Uterus (tissue), 4 donors: ENCODE data around the gene ALOX5AP. TPM values are rescaled to one million over a fixed set of nuclear protein-coding genes. Genes with fewer than 3 reads are reported as not detected.

Experiments
- DNase-seq, 2 donors: peaks; one replicate each; pipeline ENCODE4 v3.0.0-alpha.2; 2019 to 2020
- H3K27ac ChIP-seq, 2 donors: fragments of 200-600 bp; sonication (generic); 1 replicate in 1 of 2; 2 replicates in 1 of 2; pipeline ENCODE4 v1.5.1; 2016 to 2018
- H3K27me3 ChIP-seq, 2 donors: fragments of 200-600 bp; sonication (generic); one replicate each; pipeline ENCODE4 v1.5.1; 2018 to 2019; ENCODE audit warnings: control low read depth in 1 of 2
- H3K36me3 ChIP-seq, 2 donors: fragments of 200-600 bp; sonication (generic); one replicate each; pipeline ENCODE4 v1.5.1; 2019; ENCODE audit warnings: control low read depth in 1 of 2
- H3K4me1 ChIP-seq, 2 donors: fragments of 200-600 bp; sonication (generic); one replicate each; pipeline ENCODE4 v1.5.1; 2018 to 2019; ENCODE audit warnings: control low read depth in 1 of 2
- H3K4me3 ChIP-seq, 2 donors: fragments of 200-600 bp; sonication (generic); 1 replicate in 1 of 2; 2 replicates in 1 of 2; pipeline ENCODE4 v1.5.1; 2018 to 2019; ENCODE audit warnings: mild to moderate bottlenecking in 1 of 2
- H3K9me3 ChIP-seq, 2 donors: fragments of 200-600 bp; sonication (generic); one replicate each; pipeline ENCODE4 v1.5.1; 2019; ENCODE audit warnings: control low read depth in 1 of 2
- CTCF ChIP-seq, 4 experiments: fragments of 200-600 bp in 2 of 4; fragments of 450-650 bp in 2 of 4; sonication (generic) in 2 of 4; IDR thresholded peaks; one replicate each; pipeline ENCODE4 v1.5.1; 2016 to 2019; ENCODE audit warnings: antibody characterized with exemption in 4 of 4, mild to moderate bottlenecking in 2 of 4, moderate library complexity in 1 of 4
- POLR2A ChIP-seq, 2 donors: fragments of 450-650 bp; IDR thresholded peaks; one replicate each; pipeline ENCODE4 v1.6.1; 2016; ENCODE audit warnings: antibody characterized with exemption in 2 of 2, mild to moderate bottlenecking in 1 of 2, moderate library complexity in 1 of 2
- intact Hi-C: fragments of 100-400 bp; cut with DNase I; formaldehyde crosslinking; loops from one replicate; pipeline ENCODE4 v1.15.1; 2023; ENCODE audit warnings: low total_unique reads
- total RNA-seq, 4 donors: library from RNA; depleted of rRNA in 3 of 4; stranded (reverse); fragments of >200 nt in 3 of 4; gene quantifications; one replicate each; pipeline versions ENCODE4 v1.1.0 to v1.2.4, GENCODE V29; 2014 to 2023
- donor health status: DM: yes; HTN: yes; CAD: no.

The ALOX5AP gene
- total RNA-seq, 4 donors from 2014 or later = 4.4 to 40.6 (median 12.7) TPM

GRCh38 chr13:30779016-30779415 lies 43.7 kb downstream of the ALOX5AP start:
- no peaks in the 10 kb centered on the region for H3K27me3 ChIP-seq
- intact Hi-C loops = no loop called here
- no peaks in the 10 kb centered on the region for H3K4me1 ChIP-seq
- TF ChIP-seq CTCF (IDR thresholded peaks at IDR 0.05) = no peak
- no peak for TF ChIP-seq POLR2A (IDR thresholded peaks at IDR 0.05)
- no peak for DNase-seq
- H3K4me3 ChIP-seq = no peak overlapping the region
- H3K27ac ChIP-seq = no peak overlapping the region
- H3K9me3 ChIP-seq = no peaks in the 10 kb centered on the region
- no peaks in the 10 kb centered on the region for H3K36me3 ChIP-seq

GRCh38 chr13:30779608-30780007 lies 44.3 kb downstream of the ALOX5AP start:
- no peak overlapping the region for H3K4me3 ChIP-seq
- TF ChIP-seq POLR2A (IDR thresholded peaks at IDR 0.05) (no peak), CTCF (IDR thresholded peaks at IDR 0.05) (no peak)
- no peaks in the 10 kb centered on the region for H3K4me1 ChIP-seq
- no peaks in the 10 kb centered on the region for H3K9me3 ChIP-seq
- H3K27me3 ChIP-seq = no peaks in the 10 kb centered on the region
- DNase-seq = no peak
- intact Hi-C loops = no loop called here
- H3K27ac ChIP-seq = no peak overlapping the region
- H3K36me3 ChIP-seq = no peaks in the 10 kb centered on the region

GRCh38 chr13:30780338-30780981 lies 45.1 kb downstream of the ALOX5AP start:
- no peak overlapping the region for H3K4me3 ChIP-seq
- H3K4me1 ChIP-seq = no peaks in the 10 kb centered on the region
- H3K27me3 ChIP-seq = no peaks in the 10 kb centered on the region
- intact Hi-C loops = no loop called here
- H3K36me3 ChIP-seq = no peaks in the 10 kb centered on the region
- H3K9me3 ChIP-seq = no peaks in the 10 kb centered on the region
- H3K27ac ChIP-seq = no peak overlapping the region
- DNase-seq = no peak
- TF ChIP-seq POLR2A (IDR thresholded peaks at IDR 0.05) (no peak), CTCF (IDR thresholded peaks at IDR 0.05) (no peak)

- H3K4me3 ChIP-seq = no peak overlapping the region
- no peak overlapping the region for H3K27ac ChIP-seq
- no peaks in the 10 kb centered on the region for H3K36me3 ChIP-seq
- intact Hi-C loops = no loop called here
- no peaks in the 10 kb centered on the region for H3K27me3 ChIP-seq
- TF ChIP-seq POLR2A (IDR thresholded peaks at IDR 0.05) (no peak), CTCF (IDR thresholded peaks at IDR 0.05) (no peak)
- no peaks in the 10 kb centered on the region for H3K4me1 ChIP-seq
- no peak for DNase-seq
- H3K9me3 ChIP-seq = no peaks in the 10 kb centered on the region
Measured at GRCh38 chr13:30785191-30785850, 50.0 kb downstream of the ALOX5AP start.

GRCh38 chr13:30786648-30787047 lies 51.3 kb downstream of the ALOX5AP start:
- intact Hi-C loops = no loop called here
- no peaks in the 10 kb centered on the region for H3K4me1 ChIP-seq
- DNase-seq = no peak

More at GRCh38 chr13:30786648-30787047, 51.3 kb downstream of the ALOX5AP start:
- no peaks in the 10 kb centered on the region for H3K36me3 ChIP-seq
- H3K4me3 ChIP-seq = no peak overlapping the region
- TF ChIP-seq CTCF (IDR thresholded peaks at IDR 0.05) (no peak), POLR2A (IDR thresholded peaks at IDR 0.05) (no peak)
- no peaks in the 10 kb centered on the region for H3K27me3 ChIP-seq
- H3K27ac ChIP-seq = no peak overlapping the region
- H3K9me3 ChIP-seq = no peaks in the 10 kb centered on the region
